Anterior cingulate cortex (tissue), 58 donors: ENCODE data around the gene APOB.

Source experiments
- DNase-seq, 58 donors: peaks; one replicate each; lab custom pipeline; 2025; lab: John Stamatoyannopoulos, UW

The APOB gene

GRCh38 chr2:21021430-21021829 is 22.4 kb downstream of the APOB start:
- no peak for DNase-seq

GRCh38 chr2:21020668-21021288 is 23.1 kb downstream of the APOB start:
- DNase-seq: no peak

GRCh38 chr2:21020031-21020667 is 23.7 kb downstream of the APOB start:
- DNase-seq: no peak

- DNase-seq: no peak
Observed at GRCh38 chr2:21019678-21020021, 24.2 kb downstream of the APOB start.

GRCh38 chr2:21019000-21019677 is 24.7 kb downstream of the APOB start:
- no peak for DNase-seq

GRCh38 chr2:21018290-21018689 is 25.6 kb downstream of the APOB start:
- DNase-seq: no peak

- no peak for DNase-seq
Observed at GRCh38 chr2:21017748-21018276, 26.1 kb downstream of the APOB start.

- DNase-seq: peak in 9 of 58 donors; percentile 2 to 44 (median 7)
Observed at GRCh38 chr2:21015281-21015645, 28.6 kb downstream of the APOB start.

- DNase-seq: no peak
Observed at GRCh38 chr2:21014364-21015280, 29.3 kb downstream of the APOB start.

GRCh38 chr2:21013043-21013816 is 30.6 kb downstream of the APOB start:
- DNase-seq: no peak

- no peak for DNase-seq
Observed at GRCh38 chr2:21012557-21012937, 31.3 kb downstream of the APOB start.

GRCh38 chr2:21011876-21012556 is 31.9 kb downstream of the APOB start:
- DNase-seq: no peak

GRCh38 chr2:21011453-21011852 is 32.4 kb downstream of the APOB start:
- no peak for DNase-seq

- DNase-seq: no peak
Observed at GRCh38 chr2:21010813-21011439, 32.9 kb downstream of the APOB start.

GRCh38 chr2:21009662-21010225 is 34.1 kb downstream of the APOB start:
- no peak for DNase-seq

GRCh38 chr2:21008790-21009661 is 34.8 kb downstream of the APOB start:
- DNase-seq: no peak

GRCh38 chr2:21008014-21008789 is 35.7 kb downstream of the APOB start:
- no peak for DNase-seq
